GM20000 (cell line): ENCODE data around the gene MYO18B.
A peak's percentile ranks its signal among the peaks of the same experiment; 100 is the strongest.

Experiments used
- DNase-seq: peaks from one replicate; pipeline ENCODE4 v3.0.0; 2012; ENCODE audit warnings: low spot score
- TF ChIP-seq, protein P1 (sequence below): IDR thresholded peaks from 2 replicates; pipeline ENCODE4 v1.5.1; 2012; ENCODE audit warnings: mild to moderate bottlenecking, control low read depth; ENCODE audit errors: extremely low read depth, missing control alignments

MYO18B gene

DNA sequence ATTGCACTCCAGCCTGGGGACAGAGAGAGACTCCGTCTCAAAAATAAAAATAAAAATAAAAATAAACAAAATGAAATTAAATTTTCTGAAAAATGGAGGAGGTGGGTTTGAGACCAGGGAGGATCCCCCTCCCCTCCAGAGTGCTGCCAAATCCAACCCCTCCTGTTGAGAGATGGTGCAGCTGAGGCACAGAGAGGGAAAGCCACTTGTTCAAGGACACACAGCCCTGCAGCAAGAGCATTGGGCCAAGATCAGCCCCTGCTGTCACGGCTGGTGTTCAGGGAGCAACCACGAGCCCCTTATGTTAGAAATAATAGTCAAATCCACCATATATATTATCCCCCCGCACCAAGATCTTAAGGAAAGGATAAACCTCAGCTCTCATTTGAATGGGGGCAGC lies 2.7 kb downstream of the MYO18B start:
- TF ChIP-seq, protein P1, sequence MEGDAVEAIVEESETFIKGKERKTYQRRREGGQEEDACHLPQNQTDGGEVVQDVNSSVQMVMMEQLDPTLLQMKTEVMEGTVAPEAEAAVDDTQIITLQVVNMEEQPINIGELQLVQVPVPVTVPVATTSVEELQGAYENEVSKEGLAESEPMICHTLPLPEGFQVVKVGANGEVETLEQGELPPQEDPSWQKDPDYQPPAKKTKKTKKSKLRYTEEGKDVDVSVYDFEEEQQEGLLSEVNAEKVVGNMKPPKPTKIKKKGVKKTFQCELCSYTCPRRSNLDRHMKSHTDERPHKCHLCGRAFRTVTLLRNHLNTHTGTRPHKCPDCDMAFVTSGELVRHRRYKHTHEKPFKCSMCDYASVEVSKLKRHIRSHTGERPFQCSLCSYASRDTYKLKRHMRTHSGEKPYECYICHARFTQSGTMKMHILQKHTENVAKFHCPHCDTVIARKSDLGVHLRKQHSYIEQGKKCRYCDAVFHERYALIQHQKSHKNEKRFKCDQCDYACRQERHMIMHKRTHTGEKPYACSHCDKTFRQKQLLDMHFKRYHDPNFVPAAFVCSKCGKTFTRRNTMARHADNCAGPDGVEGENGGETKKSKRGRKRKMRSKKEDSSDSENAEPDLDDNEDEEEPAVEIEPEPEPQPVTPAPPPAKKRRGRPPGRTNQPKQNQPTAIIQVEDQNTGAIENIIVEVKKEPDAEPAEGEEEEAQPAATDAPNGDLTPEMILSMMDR, result no peak
- no peak for DNase-seq

- no peak for DNase-seq
- TF ChIP-seq, protein P1, result no peak
Measured at GRCh38 chr22:25745341-25746011, 3.5 kb downstream of the MYO18B start.

DNA sequence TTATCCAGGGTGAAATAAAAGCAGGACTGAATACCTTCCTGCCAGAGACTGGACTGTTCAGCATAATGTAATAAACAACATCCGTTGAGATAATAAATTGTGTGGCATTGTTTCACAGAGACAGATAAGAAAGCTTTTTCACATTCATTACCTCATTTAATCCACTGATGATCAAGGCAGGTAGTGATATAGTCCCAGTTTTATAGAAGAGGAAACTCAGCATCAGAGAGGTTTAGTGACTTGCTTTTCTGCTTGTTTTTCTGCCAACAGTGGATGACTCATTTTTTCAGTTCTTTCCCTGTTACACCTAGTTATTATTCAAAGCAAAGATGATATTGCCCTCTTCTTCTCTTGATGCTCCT lies 4.0 kb downstream of the MYO18B start:
- no peak for DNase-seq
- TF ChIP-seq, protein P1, result no peak

- TF ChIP-seq, protein P1, result no peak
Measured at GRCh38 chr22:25747245-25747944, 5.4 kb downstream of the MYO18B start.

DNA sequence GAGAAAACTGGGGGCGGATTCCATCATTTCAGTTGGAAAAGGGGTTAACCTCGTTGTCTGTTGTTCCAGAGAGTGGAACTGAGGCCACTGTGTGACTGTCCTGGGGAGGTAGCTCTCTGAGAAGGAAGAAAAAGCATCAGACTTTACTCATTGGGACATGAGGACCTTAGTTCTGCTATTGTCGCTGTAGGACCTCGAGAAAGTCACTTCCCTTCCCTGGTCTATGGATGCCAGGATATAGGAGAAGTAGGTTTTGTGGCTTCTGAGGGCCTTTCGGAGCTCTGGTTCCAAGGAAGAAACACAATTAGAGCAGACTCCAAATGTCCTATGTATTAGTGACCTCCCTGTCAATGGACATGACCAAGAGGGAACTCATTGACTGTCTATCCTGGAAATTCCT lies 6.2 kb downstream of the MYO18B start:
- TF ChIP-seq, protein P1, result no peak
- DNase-seq, result no peak

More at GRCh38 chr22:25747245-25747944, 5.4 kb downstream of the MYO18B start:
- no peak for DNase-seq

- TF ChIP-seq, protein P1, result no peak
- DNase-seq, result no peak
Measured at GRCh38 chr22:25748704-25749103, 6.7 kb downstream of the MYO18B start.

DNA sequence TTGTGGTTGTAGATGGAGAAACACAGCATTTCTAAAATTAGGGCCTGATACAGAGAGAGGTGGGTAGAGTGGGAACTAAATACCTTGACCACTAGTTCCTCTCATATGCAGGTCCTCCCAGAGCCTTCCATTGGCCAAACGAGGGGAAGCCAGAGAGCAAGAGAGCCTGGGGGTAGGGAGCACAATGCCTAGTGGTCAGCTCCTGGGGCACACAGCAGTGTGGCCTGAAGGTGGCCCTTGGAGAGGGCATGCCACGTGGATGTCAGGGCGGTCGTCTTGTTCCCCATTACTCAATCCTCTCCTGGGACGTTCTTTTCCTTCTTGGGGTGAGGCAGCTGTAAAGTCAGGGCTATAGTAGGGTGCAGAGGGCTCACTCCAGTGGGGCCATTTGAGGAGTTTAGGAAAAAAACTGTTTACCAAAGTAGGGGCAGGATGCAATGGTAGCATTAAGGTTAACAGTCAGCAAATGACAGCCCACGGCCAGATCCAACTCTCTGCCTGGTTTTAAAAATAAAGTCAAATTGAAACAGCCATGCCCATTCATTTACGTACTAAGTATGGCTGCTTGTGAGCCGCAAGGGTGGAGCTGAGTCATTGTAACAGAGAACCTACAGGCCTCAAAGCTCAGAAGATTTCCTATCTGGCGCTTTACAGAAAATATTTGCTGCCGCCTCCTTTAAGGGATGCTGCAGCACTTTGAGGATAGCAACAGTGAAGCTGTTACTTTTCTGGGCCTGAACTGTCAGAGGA lies 7.6 kb downstream of the MYO18B start:
- TF ChIP-seq, protein P1, result no peak
- peak; percentile 75 for DNase-seq
